Measurements from ENCODE around the gene UPK2.

The UPK2 gene

GRCh38 chr11:118914178-118914918 is 41.8 kb upstream of the UPK2 start:
- in situ Hi-C loops (cut with HindIII; ENCODE audit: low sequenced_read_pairs), result no loop called here
- no peak for DNase-seq (ENCODE audit: low read depth)

DNA sequence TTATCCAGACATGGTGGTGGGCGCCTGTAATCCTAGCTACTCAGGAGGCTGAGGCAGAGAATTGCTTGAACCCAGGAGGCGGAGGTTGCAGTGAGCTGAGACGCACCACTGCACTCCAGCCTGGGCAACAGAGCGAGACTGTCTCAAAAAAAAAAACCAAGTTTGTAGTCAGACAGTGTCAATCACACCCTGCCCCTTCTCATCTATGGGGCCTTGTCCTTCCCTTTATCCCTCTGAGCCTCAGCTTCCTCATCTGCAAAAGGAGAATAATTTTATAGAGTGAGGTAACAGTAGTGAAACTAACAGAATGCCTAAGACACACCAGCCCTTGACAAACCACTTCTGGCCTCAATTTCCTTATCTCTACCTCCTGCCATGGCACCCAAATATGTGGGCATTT is 41.1 kb upstream of the UPK2 start:
- in situ Hi-C loops (cut with HindIII; ENCODE audit: low sequenced_read_pairs), result no loop called here
- H3K4me3 ChIP-seq (ENCODE audit: low read depth, low read length), result no peak overlapping the region
- DNase-seq (ENCODE audit: low read depth), result no peak
- no peak for TF ChIP-seq CTCF (IDR thresholded peaks at IDR 0.05; ENCODE audit: low read depth, low read length, missing control alignments)

More at GRCh38 chr11:118914178-118914918, 41.8 kb upstream of the UPK2 start:
- no peak overlapping the region for H3K4me3 ChIP-seq (ENCODE audit: low read depth, low read length)
- no peak for TF ChIP-seq CTCF (IDR thresholded peaks at IDR 0.05; ENCODE audit: low read depth, low read length, missing control alignments)

DNA sequence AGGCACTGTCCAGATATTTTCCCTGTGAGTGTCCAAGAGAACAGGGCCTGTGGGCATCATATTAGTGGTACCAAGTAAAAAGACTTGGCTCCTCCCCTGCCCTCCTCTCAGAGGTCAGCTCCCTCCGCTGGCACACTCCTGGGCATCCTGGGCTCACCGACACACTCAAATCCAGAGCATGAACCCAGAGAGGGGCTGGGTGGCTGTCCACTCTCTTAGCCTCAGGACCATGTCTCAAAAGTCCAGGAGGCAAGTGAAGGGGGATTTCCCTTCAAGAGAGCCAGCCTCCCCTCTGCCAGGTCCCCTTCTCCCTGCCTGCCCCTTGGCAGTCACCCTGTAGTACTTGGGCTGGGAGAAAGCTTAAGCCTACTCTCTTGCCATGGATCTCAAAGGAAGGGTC is 40.7 kb upstream of the UPK2 start:
- TF ChIP-seq CTCF (IDR thresholded peaks at IDR 0.05; ENCODE audit: low read depth, low read length, missing control alignments), result no peak
- in situ Hi-C loops (cut with HindIII; ENCODE audit: low sequenced_read_pairs), result no loop called here
- no peak overlapping the region for H3K4me3 ChIP-seq (ENCODE audit: low read depth, low read length)
- DNase-seq (ENCODE audit: low read depth), result no peak

- in situ Hi-C loops (cut with HindIII; ENCODE audit: low sequenced_read_pairs), result no loop called here
- TF ChIP-seq CTCF (IDR thresholded peaks at IDR 0.05; ENCODE audit: low read depth, low read length, missing control alignments), result no peak
- DNase-seq (ENCODE audit: low read depth), result no peak
- H3K4me3 ChIP-seq (ENCODE audit: low read depth, low read length), result no peak overlapping the region
Measured at GRCh38 chr11:118915941-118916841, 39.9 kb upstream of the UPK2 start.

DNA sequence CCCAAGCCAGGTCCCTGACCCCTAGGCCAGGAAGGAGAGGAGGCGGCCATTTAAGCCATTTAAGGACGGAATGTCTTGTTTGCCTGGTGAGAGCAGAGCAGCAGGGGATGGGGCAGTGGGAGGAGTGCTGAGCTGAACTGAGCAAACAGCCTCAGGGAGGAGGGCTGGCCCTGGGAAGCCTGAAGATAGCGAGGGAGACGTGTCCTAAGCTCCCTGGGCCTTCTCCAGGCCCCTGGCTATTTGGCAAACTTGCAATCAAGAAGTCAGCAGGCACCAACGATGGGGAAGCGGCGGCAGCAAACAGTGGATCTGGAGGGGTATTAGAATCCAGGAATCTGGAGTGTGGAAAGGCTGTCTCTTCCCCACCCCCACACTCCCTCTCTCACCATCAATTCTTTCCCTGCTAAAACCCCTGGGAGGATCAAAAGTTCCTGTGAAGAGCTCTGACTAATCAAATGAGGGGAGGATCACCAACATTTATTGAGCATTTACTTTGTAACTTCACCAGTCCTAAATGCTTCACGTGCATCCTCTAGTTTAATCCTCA is 39.2 kb upstream of the UPK2 start:
- TF ChIP-seq CTCF (IDR thresholded peaks at IDR 0.05; ENCODE audit: low read depth, low read length, missing control alignments), result no peak
- no peak for DNase-seq (ENCODE audit: low read depth)
- in situ Hi-C loops (cut with HindIII; ENCODE audit: low sequenced_read_pairs), result no loop called here
- peak overlapping the region; percentile 8 for H3K4me3 ChIP-seq (ENCODE audit: low read depth, low read length)

DNA sequence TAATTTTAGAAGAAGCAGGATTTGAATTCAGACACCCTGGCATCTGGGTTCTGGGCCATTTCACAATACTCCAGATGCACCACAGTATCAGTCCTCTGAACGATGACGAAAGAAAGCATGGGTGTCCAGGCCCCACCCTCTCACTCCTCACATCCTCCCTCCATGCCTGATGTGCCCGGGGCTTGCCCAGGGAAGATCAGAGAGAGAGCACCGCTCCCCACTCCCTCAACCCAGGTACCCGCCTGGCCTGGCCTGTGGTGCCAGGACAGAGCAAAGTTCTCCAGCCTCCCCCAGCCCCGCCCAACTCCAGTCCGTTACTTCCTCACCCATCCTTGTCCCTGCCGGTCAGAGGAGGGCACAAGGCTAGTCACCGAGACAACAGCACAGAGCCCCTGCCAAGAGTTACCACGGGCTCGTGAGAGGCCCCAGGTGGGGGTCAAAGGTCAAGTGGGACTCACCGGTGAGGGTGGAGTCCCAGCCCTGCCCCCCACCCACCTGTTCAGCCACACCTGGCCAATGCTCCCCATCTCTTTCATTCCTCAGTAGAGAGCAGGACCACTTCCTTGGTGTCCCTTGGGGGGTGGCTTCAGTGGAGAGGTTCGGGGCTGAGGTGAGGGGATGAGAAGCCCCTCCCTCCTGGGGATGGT is 38.5 kb upstream of the UPK2 start:
- H3K4me3 ChIP-seq (ENCODE audit: low read depth, low read length), result peak overlapping the region; percentile 14
- no peak for TF ChIP-seq CTCF (IDR thresholded peaks at IDR 0.05; ENCODE audit: low read depth, low read length, missing control alignments)
- no peak for DNase-seq (ENCODE audit: low read depth)
- in situ Hi-C loops (cut with HindIII; ENCODE audit: low sequenced_read_pairs), result no loop called here

Measured in astrocyte of the cerebellum (primary cell).